ENCODE measurements around the gene HOXC4. TPM values are rescaled to one million over a fixed set of nuclear protein-coding genes. Genes with fewer than 3 reads are reported as not detected.

HOXC4 gene
- total RNA-seq, 4 donors from 2014 or later, result 0.83 to 3.6 (median 2.5) TPM

GRCh38 chr12:54060174-54060974 lies 6.7 kb downstream of the HOXC4 start:
- Histone ChIP-seq H3K27ac (replicated peaks in 1 of 4) (no peak overlapping the region), H3K9me3 (no peaks in the 10 kb centered on the region), H3K4me3 (no peak overlapping the region), H3K4me1 (peaks cover 0 to 14% (median 11%) of the 10 kb centered on the region in 4 donors), H3K27me3 (peaks cover 0 to 18% (median 0%) of the 10 kb centered on the region in 4 donors), H3K36me3 (no peaks in the 10 kb centered on the region)
- WGBS, result 74% methylated on average over 28 of the region's 38 CpGs
- TF ChIP-seq EP300 (IDR thresholded peaks at IDR 0.05), result no peak
- no peak for TF ChIP-seq POLR2A (IDR thresholded peaks at IDR 0.05; ENCODE audit: low read depth)
- TF ChIP-seq CTCF (IDR thresholded peaks at IDR 0.05), result no peak
- TF ChIP-seq POLR2AphosphoS5 (IDR thresholded peaks at IDR 0.05), result no peak
- DNase-seq (ENCODE audit: extremely low spot score), result no peak
- intact Hi-C loops (cut with DNase I), result no loop called here

GRCh38 chr12:54060975-54061778 lies 7.5 kb downstream of the HOXC4 start:
- no peak overlapping the region for H3K27ac ChIP-seq (replicated peaks in 1 of 4)
- H3K4me3 ChIP-seq, result no peak overlapping the region
- TF ChIP-seq CTCF (IDR thresholded peaks at IDR 0.05) (no peak), POLR2AphosphoS5 (IDR thresholded peaks at IDR 0.05) (no peak), EP300 (IDR thresholded peaks at IDR 0.05) (no peak), POLR2A (IDR thresholded peaks at IDR 0.05; ENCODE audit: low read depth) (no peak)
- no peaks in the 10 kb centered on the region for H3K36me3 ChIP-seq
- H3K27me3 ChIP-seq, result peaks cover 0 to 18% (median 0%) of the 10 kb centered on the region in 4 donors
- H3K9me3 ChIP-seq, result no peaks in the 10 kb centered on the region
- WGBS, result 57% methylated on average over 7 of the region's 7 CpGs
- DNase-seq (ENCODE audit: extremely low spot score), result no peak
- intact Hi-C loops (cut with DNase I), result no loop called here
- peaks cover 0 to 6% (median 4%) of the 10 kb centered on the region in 4 donors for H3K4me1 ChIP-seq

GRCh38 chr12:54065677-54066076 lies 12.0 kb downstream of the HOXC4 start:
- Histone ChIP-seq H3K4me1 (peaks cover 0 to 14% (median 14%) of the 10 kb centered on the region in 4 donors), H3K27me3 (peaks cover 0 to 9% (median 0%) of the 10 kb centered on the region in 4 donors), H3K9me3 (no peaks in the 10 kb centered on the region), H3K36me3 (no peaks in the 10 kb centered on the region), H3K4me3 (no peak overlapping the region), H3K27ac (replicated peaks in 1 of 4) (no peak overlapping the region)
- DNase-seq (ENCODE audit: extremely low spot score), result no peak
- no peak for TF ChIP-seq POLR2A (IDR thresholded peaks at IDR 0.05; ENCODE audit: low read depth)
- intact Hi-C loops (cut with DNase I), result no loop called here

GRCh38 chr12:54066408-54066807 lies 12.8 kb downstream of the HOXC4 start:
- Histone ChIP-seq H3K36me3 (no peaks in the 10 kb centered on the region), H3K27me3 (peaks cover 0 to 1% (median 0%) of the 10 kb centered on the region in 4 donors), H3K4me1 (peaks cover 0 to 14% (median 14%) of the 10 kb centered on the region in 4 donors), H3K27ac (replicated peaks in 1 of 4) (no peak overlapping the region), H3K4me3 (no peak overlapping the region), H3K9me3 (no peaks in the 10 kb centered on the region)
- 79% methylated on average over 1 of the region's 1 CpG for WGBS
- TF ChIP-seq CTCF (IDR thresholded peaks at IDR 0.05) (no peak), POLR2AphosphoS5 (IDR thresholded peaks at IDR 0.05) (no peak), EP300 (IDR thresholded peaks at IDR 0.05) (no peak), POLR2A (IDR thresholded peaks at IDR 0.05; ENCODE audit: low read depth) (no peak)
- intact Hi-C loops (cut with DNase I), result no loop called here
- DNase-seq (ENCODE audit: extremely low spot score), result no peak

GRCh38 chr12:54068418-54069070 lies 14.9 kb downstream of the HOXC4 start:
- H3K36me3 ChIP-seq, result no peaks in the 10 kb centered on the region
- H3K4me3 ChIP-seq, result no peak overlapping the region
- H3K27ac ChIP-seq (replicated peaks in 1 of 4), result no peak overlapping the region
- TF ChIP-seq CTCF (IDR thresholded peaks at IDR 0.05), result no peak
- TF ChIP-seq EP300 (IDR thresholded peaks at IDR 0.05), result no peak
- no peak for TF ChIP-seq POLR2A (IDR thresholded peaks at IDR 0.05; ENCODE audit: low read depth)
- no peak for TF ChIP-seq POLR2AphosphoS5 (IDR thresholded peaks at IDR 0.05)
- intact Hi-C loops (cut with DNase I), result no loop called here
- 88% methylated on average over 4 of the region's 4 CpGs for WGBS
- no peaks in the 10 kb centered on the region for H3K9me3 ChIP-seq
- H3K27me3 ChIP-seq, result no peaks in the 10 kb centered on the region
- no peak for DNase-seq (ENCODE audit: extremely low spot score)
- H3K4me1 ChIP-seq, result peaks cover 0 to 20% (median 14%) of the 10 kb centered on the region in 4 donors
